ENCODE data around the gene KRT6A.
"Not testable (repeated sequence)": the region's sequence is repeated elsewhere in the genome, so short reads cannot be mapped to it uniquely, and the experiment has no call there.

Gene KRT6A

GRCh38 chr12:52454411-52455201 is 38.5 kb downstream of the KRT6A start:
- DNase-seq = no peak

GRCh38 chr12:52452101-52452500 is 41.0 kb downstream of the KRT6A start, which contains the start of gene KRT6B:
Gene KRT6B (minus strand): TSS chr12:52452146. CDS start chr12:52452078, 68 bp downstream.
- no peak for DNase-seq

GRCh38 chr12:52448228-52448627 is 44.8 kb downstream of the KRT6A start:
- no peak for DNase-seq

- DNase-seq = not testable (repeated sequence)
Measured at GRCh38 chr12:52447196-52447595, 45.9 kb downstream of the KRT6A start.

- no peak for DNase-seq
Measured at GRCh38 chr12:52446367-52447045, 46.6 kb downstream of the KRT6A start.

- DNase-seq = no peak
Measured at GRCh38 chr12:52445876-52446275, 47.2 kb downstream of the KRT6A start.

- no peak for DNase-seq
Measured at GRCh38 chr12:52444647-52445595, 48.1 kb downstream of the KRT6A start.

- no peak for DNase-seq
Measured at GRCh38 chr12:52443966-52444365, 49.1 kb downstream of the KRT6A start.

GRCh38 chr12:52442600-52443061 is 50.4 kb downstream of the KRT6A start:
- no peak for DNase-seq

- no peak for DNase-seq
Measured at GRCh38 chr12:52441320-52441911, 51.6 kb downstream of the KRT6A start.

GRCh38 chr12:52440821-52441319 is 52.2 kb downstream of the KRT6A start:
- no peak for DNase-seq

- DNase-seq = no peak
Measured at GRCh38 chr12:52439845-52440244, 53.2 kb downstream of the KRT6A start.

- DNase-seq = no peak
Measured at GRCh38 chr12:52439420-52439819, 53.6 kb downstream of the KRT6A start.

- no peak for DNase-seq
Measured at GRCh38 chr12:52438305-52439301, 54.5 kb downstream of the KRT6A start.

GRCh38 chr12:52437508-52437907 is 55.5 kb downstream of the KRT6A start:
- DNase-seq = no peak
